H9 (cell line): ENCODE results near the gene GRAMD1B. TPM values are rescaled to one million over a fixed set of nuclear protein-coding genes. Genes with fewer than 3 reads are reported as not detected.
A peak's percentile ranks its signal among the peaks of the same experiment; 100 is the strongest.

Experiments used
- DNase-seq: peaks from one replicate; pipeline ENCODE4 v3.0.0-alpha.2; 2017
- H2AFZ ChIP-seq: one replicate; pipeline ENCODE4 v1.6.1; 2013; ENCODE audit warnings: mild to moderate bottlenecking, low read length, control low read depth, moderate library complexity
- H2AK5ac ChIP-seq: 2 replicates; pipeline ENCODE4 v1.6.1; 2013; ENCODE audit warnings: low read length, control low read depth, mixed read lengths; ENCODE audit not compliant: insufficient read length
- H2BK120ac ChIP-seq: one replicate; pipeline ENCODE4 v1.6.1; 2013; ENCODE audit warnings: low read depth, mild to moderate bottlenecking, low read length, control low read depth, inconsistent platforms; ENCODE audit not compliant: poor library complexity, severe bottlenecking
- H2BK12ac ChIP-seq: 2 replicates; pipeline ENCODE4 v1.6.1; 2013; ENCODE audit warnings: low read length, control low read depth, mixed read lengths, low read depth; ENCODE audit not compliant: insufficient read length
- H2BK15ac ChIP-seq: 2 replicates; pipeline ENCODE4 v1.6.1; 2013; ENCODE audit warnings: low read depth, low read length, control low read depth
- H2BK20ac ChIP-seq: one replicate; pipeline ENCODE4 v1.6.1; 2013; ENCODE audit warnings: low read depth, mild to moderate bottlenecking, low read length, control low read depth, inconsistent platforms; ENCODE audit not compliant: poor library complexity, severe bottlenecking
- H2BK5ac ChIP-seq: 2 replicates; pipeline ENCODE4 v1.6.1; 2013; ENCODE audit warnings: low read length, control low read depth, mixed read lengths; ENCODE audit not compliant: insufficient read length
- H3K14ac ChIP-seq: 2 replicates; pipeline ENCODE4 v1.6.1; 2013; ENCODE audit warnings: low read length, control low read depth; ENCODE audit not compliant: insufficient read depth
- H3K18ac ChIP-seq: 2 replicates; pipeline ENCODE4 v1.6.1; 2013; ENCODE audit warnings: low read depth, mild to moderate bottlenecking, mixed read lengths, low read length, control low read depth; ENCODE audit not compliant: insufficient read length
- H3K23ac ChIP-seq: 2 replicates; pipeline ENCODE4 v1.6.1; 2013; ENCODE audit warnings: low read length, control low read depth, mixed read lengths, low read depth; ENCODE audit not compliant: insufficient read length
- H3K23me2 ChIP-seq: 2 replicates; pipeline ENCODE4 v1.6.1; 2013; ENCODE audit warnings: low read depth, mild to moderate bottlenecking, mixed read lengths, low read length, control low read depth; ENCODE audit not compliant: insufficient read length, poor library complexity, severe bottlenecking
- H3K27ac ChIP-seq: 2 replicates; pipeline ENCODE4 v1.5.1; 2013; ENCODE audit warnings: low read length, control low read depth, mixed read lengths, low read depth; ENCODE audit not compliant: insufficient read length
- H3K27me3 ChIP-seq: 2 replicates; pipeline ENCODE4 v1.6.1; 2013; ENCODE audit warnings: low read length, control low read depth, inconsistent platforms; ENCODE audit not compliant: insufficient read depth
- H3K4ac ChIP-seq: 2 replicates; pipeline ENCODE4 v1.6.1; 2013; ENCODE audit warnings: low read depth, mild to moderate bottlenecking, control low read depth, inconsistent platforms, low read length, moderate library complexity
- H3K4me1 ChIP-seq: 2 replicates; pipeline ENCODE4 v1.6.1; 2013; ENCODE audit warnings: low read length, control low read depth, inconsistent platforms; ENCODE audit not compliant: insufficient read depth
- H3K4me2 ChIP-seq: 2 replicates; pipeline ENCODE4 v1.6.1; 2013; ENCODE audit warnings: low read length, control low read depth, mixed read lengths; ENCODE audit not compliant: insufficient read length, insufficient read depth
- H3K56ac ChIP-seq: 2 replicates; pipeline ENCODE4 v1.6.1; 2013; ENCODE audit warnings: low read depth, mild to moderate bottlenecking, mixed read lengths, low read length, control low read depth; ENCODE audit not compliant: insufficient read length
- H3K79me1 ChIP-seq: 2 replicates; pipeline ENCODE4 v1.6.1; 2013; ENCODE audit warnings: low read depth, mild to moderate bottlenecking, moderate library complexity, low read length, control low read depth, inconsistent platforms; ENCODE audit not compliant: insufficient read depth, poor library complexity, severe bottlenecking
- H3K79me2 ChIP-seq: 2 replicates; pipeline ENCODE4 v1.6.1; 2013; ENCODE audit warnings: low read length, control low read depth, inconsistent platforms; ENCODE audit not compliant: insufficient read depth
- H3K9ac ChIP-seq: 2 replicates; pipeline ENCODE4 v1.6.1; 2013; ENCODE audit warnings: low read length, control low read depth, mixed read lengths; ENCODE audit not compliant: insufficient read length; ENCODE audit errors: extremely low read depth
- H3K9me3 ChIP-seq: one replicate; pipeline ENCODE4 v1.6.1; 2013; ENCODE audit warnings: low read depth, low read length, inconsistent platforms; ENCODE audit not compliant: control insufficient read depth
- H3T11ph ChIP-seq: one replicate; pipeline ENCODE4 v1.6.1; 2013; ENCODE audit warnings: mild to moderate bottlenecking, low read length, control low read depth, inconsistent platforms
- H4K20me1 ChIP-seq: one replicate; pipeline ENCODE4 v1.6.1; 2013; ENCODE audit not compliant: control insufficient read depth, insufficient read length, insufficient read depth
- H4K5ac ChIP-seq: 2 replicates; pipeline ENCODE4 v1.6.1; 2013; ENCODE audit warnings: low read depth, mild to moderate bottlenecking, mixed read lengths, low read length, control low read depth; ENCODE audit not compliant: insufficient read length
- H4K8ac ChIP-seq: replicated peaks from 2 replicates; pipeline ENCODE4 v1.6.1; 2013; ENCODE audit warnings: low read length, control low read depth, mixed read lengths, low read depth; ENCODE audit not compliant: insufficient read length
- H4K91ac ChIP-seq: 2 replicates; pipeline ENCODE4 v1.6.1; 2013; ENCODE audit warnings: low read depth, mild to moderate bottlenecking, moderate library complexity, mixed read lengths, low read length, control low read depth; ENCODE audit not compliant: insufficient read length
- H3K27ac Mint-ChIP-seq, 3 experiments: 2 replicates in 2 of 3; 3 replicates in 1 of 3; pipeline ENCODE4 v1.8.0; 2020 to 2021; ENCODE audit warnings: mixed read lengths in 3 of 3, mild to moderate bottlenecking in 1 of 3, moderate library complexity in 1 of 3
- H3K27me3 Mint-ChIP-seq: 2 replicates; pipeline ENCODE4 v1.8.0; 2021; ENCODE audit warnings: low read depth, mild to moderate bottlenecking, moderate library complexity, mixed read lengths
- H3K36me3 Mint-ChIP-seq, 3 experiments: 2 replicates in 2 of 3; 3 replicates in 1 of 3; pipeline ENCODE4 v1.8.0; 2020 to 2021; ENCODE audit warnings: low read depth in 3 of 3, mixed read lengths in 3 of 3; ENCODE audit not compliant: insufficient read depth in 1 of 3
- H3K4me1 Mint-ChIP-seq, 2 experiments: 2 replicates each; pipeline ENCODE4 v1.8.0; 2020; ENCODE audit warnings: mixed read lengths in 2 of 2
- H3K4me3 Mint-ChIP-seq, 2 experiments: 2 replicates in 1 of 2; 3 replicates in 1 of 2; pipeline ENCODE4 v1.8.0; 2020 to 2021; ENCODE audit warnings: mild to moderate bottlenecking in 2 of 2, mixed read lengths in 2 of 2, moderate library complexity in 1 of 2
- H3K9me3 Mint-ChIP-seq, 2 experiments: 2 replicates in 1 of 2; 3 replicates in 1 of 2; pipeline ENCODE4 v1.8.0; 2020; ENCODE audit warnings: mild to moderate bottlenecking in 2 of 2, mixed read lengths in 2 of 2, moderate library complexity in 1 of 2
- CTCF ChIP-seq: fragments of 200-600 bp; sonication (generic); conservative IDR thresholded peaks from 3 replicates; pipeline ENCODE4 v1.8.0; 2021; ENCODE audit warnings: antibody characterized with exemption, mild to moderate bottlenecking
- WGBS: extraction: QIAGEN DNeasy Blood & Tissue Kit; methylation state at CpG from one replicate; pipeline ENCODE4 v1.1.7; 2013; ENCODE audit warnings: missing lambda C conversion rate, low lambda C conversion rate, mixed read lengths; ENCODE audit not compliant: insufficient read length; ENCODE audit errors: extremely low coverage; 5-methylcytosine and 5-hydroxymethylcytosine counted together
- total RNA-seq: library from RNA; stranded (reverse); gene quantifications from 2 replicates; pipeline ENCODE4 v1.2.1, GENCODE V29; 2021

GRAMD1B gene
- total RNA-seq, 1 experiment from 2014 or later, result 25.9 TPM

- Histone ChIP-seq H2AK5ac (no peak overlapping the region), H2BK120ac (no peak overlapping the region), H3K56ac (no peak overlapping the region), H3K9ac (no peak overlapping the region), H4K5ac (no peak overlapping the region), H3K23me2 (no peaks in the 10 kb centered on the region), H2BK15ac (no peak overlapping the region), H3T11ph (no peak overlapping the region), H3K18ac (no peak overlapping the region), H3K9me3 (no peaks in the 10 kb centered on the region), H4K91ac (no peak overlapping the region), H3K4me2 (no peak overlapping the region), H3K27ac (no peak overlapping the region), H3K27me3 (no peaks in the 10 kb centered on the region), H3K23ac (no peak overlapping the region), H4K8ac (no peak overlapping the region), H2BK12ac (no peak overlapping the region), H2AFZ (no peak overlapping the region), H3K4ac (no peak overlapping the region), H4K20me1 (no peaks in the 10 kb centered on the region), H2BK5ac (no peak overlapping the region), H2BK20ac (no peak overlapping the region), H3K4me1 (no peaks in the 10 kb centered on the region; the same call in 1 of the 2 replicates), H3K79me2 (no peaks in the 10 kb centered on the region), H3K14ac (no peak overlapping the region), H3K79me1 (no peaks in the 10 kb centered on the region)
- TF ChIP-seq CTCF, result no peak
- H3K4me3 Mint-ChIP-seq, result no peak overlapping the region
- H3K4me1 Mint-ChIP-seq, result peaks cover 23 to 26% of the 10 kb centered on the region in 2 experiments
- H3K27ac Mint-ChIP-seq, result peak overlapping the region in 2 of 3 experiments; percentile 17 to 28; a peak in 2 of 7 replicates
- no peaks in the 10 kb centered on the region for H3K27me3 Mint-ChIP-seq
- H3K9me3 Mint-ChIP-seq, result no peaks in the 10 kb centered on the region
- peaks cover 3 to 12% (median 3%) of the 10 kb centered on the region in 3 experiments; a peak in 6 of 7 replicates for H3K36me3 Mint-ChIP-seq
- WGBS, result no CpG with 5 or more reads among the region's 5 CpGs
- DNase-seq, result no peak
Observed at GRCh38 chr11:123588864-123589262, 158.8 kb downstream of the GRAMD1B start.
